Measurements from ENCODE around the gene C1orf198.

Gene C1orf198

DNA sequence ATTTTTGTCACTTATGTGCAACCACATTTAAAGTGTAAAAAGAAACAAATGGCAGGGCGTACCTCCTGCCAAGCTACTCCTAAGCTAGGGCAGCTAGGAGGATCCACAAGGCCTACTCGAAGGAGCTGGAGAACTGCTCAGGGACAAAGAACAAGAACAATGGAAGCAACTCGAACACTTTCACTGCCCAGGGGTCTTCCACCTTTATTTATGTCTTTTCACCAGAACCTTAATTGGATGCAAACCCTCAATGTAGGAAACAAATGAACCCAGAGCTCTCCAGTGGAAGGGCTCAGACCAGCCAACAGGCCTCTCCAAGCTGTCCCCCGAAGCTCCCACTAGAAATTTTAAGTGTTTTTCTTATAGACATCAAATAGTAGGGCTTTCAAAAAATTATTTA is 39.9 kb downstream of the C1orf198 start:
- DNase-seq = no peak

GRCh38 chr1:230827801-230828200 is 40.5 kb downstream of the C1orf198 start:
- DNase-seq = no peak

GRCh38 chr1:230827081-230827681 is 41.1 kb downstream of the C1orf198 start:
- DNase-seq = no peak

DNA sequence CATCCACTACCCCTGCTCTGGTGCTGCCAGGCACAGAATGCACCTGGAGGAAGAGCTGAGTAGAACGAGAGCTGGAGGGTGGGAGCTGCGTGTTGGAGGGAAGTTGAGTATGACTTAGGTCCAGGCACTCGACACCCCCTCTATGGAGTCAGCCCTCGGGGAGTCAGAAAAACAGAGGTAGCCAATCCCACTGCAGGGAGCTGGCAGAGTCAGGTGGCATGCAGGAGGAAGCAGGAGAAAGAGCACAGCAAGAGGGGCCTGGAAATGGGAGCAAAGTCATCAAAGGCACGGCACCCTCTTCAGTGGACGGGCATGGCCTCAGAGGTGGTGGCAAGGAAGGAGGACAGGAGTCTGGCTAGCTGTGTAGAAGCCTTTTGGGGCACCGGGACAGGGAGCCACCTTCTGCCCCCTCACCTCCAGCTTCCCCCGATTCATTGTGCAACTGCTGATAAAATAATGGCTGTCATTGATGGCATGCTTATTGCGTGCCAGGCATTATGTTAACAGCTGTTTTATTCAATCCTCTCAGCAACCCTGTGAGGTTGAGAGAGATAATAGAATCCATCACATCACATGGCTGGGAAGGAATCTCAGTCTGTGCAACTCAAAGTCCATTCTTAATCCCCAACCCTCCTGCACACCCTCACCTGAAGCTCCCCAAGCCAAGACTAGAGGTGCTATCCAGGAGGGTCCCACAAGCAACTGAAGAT is 42.0 kb downstream of the C1orf198 start:
- no peak for DNase-seq

- no peak for DNase-seq
These were observed 42.6 kb downstream of the C1orf198 start for GRCh38 chr1:230825761-230826160.

GRCh38 chr1:230824919-230825721 is 43.2 kb downstream of the C1orf198 start:
- DNase-seq = no peak

GRCh38 chr1:230824551-230824918 is 43.8 kb downstream of the C1orf198 start:
- DNase-seq = no peak

DNA sequence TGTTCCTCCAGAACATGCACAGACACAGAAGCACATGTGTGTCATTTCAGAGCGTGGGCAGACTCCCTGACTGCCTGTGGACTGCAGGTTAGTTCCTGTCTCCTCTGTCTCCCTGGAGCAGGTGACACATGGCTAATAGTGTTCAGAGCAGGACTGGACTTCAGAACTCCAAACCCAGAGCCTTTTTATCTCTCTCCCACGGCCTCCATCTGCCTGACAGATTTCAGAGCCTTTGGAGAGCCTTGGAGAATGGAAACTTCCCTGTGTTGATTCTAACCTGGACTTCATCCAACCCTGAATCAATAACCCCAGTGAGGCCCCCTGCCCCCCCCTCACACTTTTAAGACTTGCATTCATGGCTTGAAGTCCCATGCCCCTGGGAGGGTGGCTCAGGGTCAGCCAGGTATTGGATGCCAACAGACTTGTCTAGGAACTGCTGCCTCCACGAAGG is 44.4 kb downstream of the C1orf198 start:
- DNase-seq = no peak

GRCh38 chr1:230823426-230823825 is 44.9 kb downstream of the C1orf198 start:
- no peak for DNase-seq

GRCh38 chr1:230822092-230822581 is 46.2 kb downstream of the C1orf198 start:
- DNase-seq = no peak

DNA sequence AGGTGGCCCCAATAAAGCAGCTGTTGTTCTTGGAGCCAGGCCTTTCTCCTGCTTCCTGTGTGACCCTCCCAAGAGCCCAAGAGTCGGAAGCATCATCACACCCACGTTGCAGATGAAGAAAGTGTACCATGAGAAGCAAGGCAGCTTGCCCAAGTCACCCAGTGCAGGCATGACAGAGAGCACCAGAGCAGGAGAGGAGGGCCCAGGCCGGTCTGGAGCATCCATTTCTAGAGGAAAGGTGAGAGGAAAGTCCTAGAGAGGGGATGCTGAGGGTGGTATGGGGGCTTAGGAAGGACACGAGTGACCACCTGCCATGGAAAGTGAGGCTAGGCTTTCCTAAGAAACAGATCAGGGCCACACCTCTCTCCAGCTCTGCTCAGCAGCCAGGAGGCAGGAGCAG is 47.0 kb downstream of the C1orf198 start:
- DNase-seq = no peak

DNA sequence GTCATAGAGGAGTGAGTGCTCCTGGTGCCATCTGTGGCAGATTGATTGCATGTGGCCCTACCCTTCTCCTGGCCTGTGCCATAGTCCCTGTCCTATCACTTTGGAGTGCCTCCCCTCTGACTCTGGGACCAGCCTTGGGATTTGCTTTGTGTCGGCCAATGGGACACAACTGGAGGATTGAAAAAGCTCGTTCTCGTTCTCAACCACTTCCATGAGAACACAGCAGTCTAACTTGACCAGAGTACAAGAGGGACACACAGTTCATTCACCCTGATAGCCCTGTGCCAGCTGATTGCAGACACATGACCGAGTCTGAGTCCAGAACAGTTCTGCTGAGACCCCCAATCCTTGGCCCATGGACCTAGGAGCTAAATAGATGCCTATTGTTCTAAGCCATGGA is 47.8 kb downstream of the C1orf198 start:
- no peak for DNase-seq

DNA sequence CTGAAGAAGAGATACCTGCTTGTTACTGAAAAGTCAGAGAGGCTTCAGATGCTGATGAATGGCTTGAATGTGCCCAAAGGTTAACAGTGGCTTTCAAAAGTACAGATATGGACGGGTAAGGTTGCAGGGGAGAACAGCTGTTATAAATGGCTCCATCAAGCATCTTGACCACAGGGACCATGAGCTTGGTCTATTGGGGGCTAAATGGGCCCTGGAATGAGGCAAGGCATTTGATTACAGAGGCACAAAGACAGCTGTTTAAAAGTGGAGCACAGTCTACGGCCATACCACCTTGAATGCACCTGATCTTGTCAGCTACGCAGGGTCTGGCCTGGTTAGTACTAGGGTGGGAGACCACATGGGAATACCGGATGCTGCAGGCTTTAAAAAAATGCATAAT is 48.3 kb downstream of the C1orf198 start:
- no peak for DNase-seq

- no peak for DNase-seq
These were observed 49.4 kb downstream of the C1orf198 start for GRCh38 chr1:230818901-230819300.

DNA sequence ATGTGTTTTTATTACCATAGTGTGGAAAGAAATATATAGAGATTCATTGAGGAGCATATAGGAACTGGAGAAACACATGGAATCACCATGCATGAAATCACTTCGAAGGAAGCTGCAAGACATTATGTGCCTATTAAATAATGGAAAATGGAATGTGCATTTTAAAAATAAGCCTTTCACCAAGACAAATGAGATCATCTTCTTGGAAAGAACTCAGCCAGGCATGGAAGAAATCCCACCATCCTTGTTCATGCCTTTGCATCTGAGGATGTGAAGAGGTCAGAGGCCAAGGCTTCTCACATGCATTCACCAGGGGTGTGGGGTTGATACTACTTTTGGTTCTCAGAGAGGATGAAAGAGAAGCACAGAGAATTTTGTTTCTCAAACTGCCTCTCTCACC is 50.0 kb downstream of the C1orf198 start:
- no peak for DNase-seq

- no peak for DNase-seq
These were observed 52.3 kb downstream of the C1orf198 start for GRCh38 chr1:230816018-230816417.

DNA sequence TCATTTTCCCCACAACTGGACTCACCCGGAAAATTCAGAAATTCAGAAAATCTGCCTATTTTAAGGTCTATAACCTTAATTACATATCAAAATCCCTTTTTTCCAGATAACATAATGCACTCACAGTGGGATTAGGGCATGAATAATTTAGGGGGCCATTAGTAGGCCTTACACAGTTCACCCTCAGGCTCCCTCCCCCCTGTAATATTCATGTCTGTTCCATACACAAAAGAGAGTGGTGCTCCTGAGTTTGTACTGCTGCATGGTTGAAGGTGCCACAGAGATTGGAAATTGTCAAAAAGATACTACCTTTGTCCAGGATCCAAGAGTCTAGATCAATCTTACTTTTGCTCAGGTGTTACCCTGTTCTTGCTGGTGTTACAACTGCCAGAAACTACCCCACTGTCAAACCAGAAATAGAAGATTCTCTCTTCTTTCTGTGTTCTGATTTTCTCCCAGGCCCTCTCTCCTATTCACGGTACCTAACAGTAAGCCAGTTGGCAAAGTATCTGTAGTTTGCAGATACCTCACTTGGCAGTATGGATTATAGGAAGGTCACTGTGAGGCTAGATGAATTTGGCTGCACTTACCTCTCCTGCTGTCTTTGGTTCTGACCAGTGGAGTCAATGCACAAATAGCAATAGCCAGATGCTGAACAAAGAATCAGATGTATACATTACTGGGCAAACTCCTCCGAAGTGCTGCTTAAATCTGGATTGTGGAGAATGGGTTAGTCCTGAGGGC is 53.2 kb downstream of the C1orf198 start:
- DNase-seq = no peak

DNA sequence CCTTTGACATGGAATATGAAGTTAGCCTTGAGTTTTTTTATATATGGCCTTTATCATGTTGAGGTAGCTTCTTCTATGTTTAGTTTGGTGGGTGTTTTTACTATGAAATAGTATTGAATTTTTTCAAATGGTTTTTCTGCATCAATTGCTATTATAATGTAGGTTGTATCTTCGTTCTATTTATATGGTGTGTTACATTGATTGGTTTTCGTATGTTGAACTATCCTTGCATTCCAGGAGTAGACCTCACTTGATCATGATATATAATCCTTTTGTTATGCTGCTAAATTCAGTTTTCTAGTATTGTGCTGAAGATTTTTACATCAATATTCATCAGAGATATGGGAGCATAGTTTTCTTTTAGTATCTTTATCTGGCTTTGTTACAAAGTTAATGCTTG is 55.8 kb downstream of the C1orf198 start:
- DNase-seq = no peak

GRCh38 chr1:230809256-230809990 is 58.9 kb downstream of the C1orf198 start:
- no peak for DNase-seq

GRCh38 chr1:230808281-230808872 is 59.9 kb downstream of the C1orf198 start:
- no peak for DNase-seq

DNA sequence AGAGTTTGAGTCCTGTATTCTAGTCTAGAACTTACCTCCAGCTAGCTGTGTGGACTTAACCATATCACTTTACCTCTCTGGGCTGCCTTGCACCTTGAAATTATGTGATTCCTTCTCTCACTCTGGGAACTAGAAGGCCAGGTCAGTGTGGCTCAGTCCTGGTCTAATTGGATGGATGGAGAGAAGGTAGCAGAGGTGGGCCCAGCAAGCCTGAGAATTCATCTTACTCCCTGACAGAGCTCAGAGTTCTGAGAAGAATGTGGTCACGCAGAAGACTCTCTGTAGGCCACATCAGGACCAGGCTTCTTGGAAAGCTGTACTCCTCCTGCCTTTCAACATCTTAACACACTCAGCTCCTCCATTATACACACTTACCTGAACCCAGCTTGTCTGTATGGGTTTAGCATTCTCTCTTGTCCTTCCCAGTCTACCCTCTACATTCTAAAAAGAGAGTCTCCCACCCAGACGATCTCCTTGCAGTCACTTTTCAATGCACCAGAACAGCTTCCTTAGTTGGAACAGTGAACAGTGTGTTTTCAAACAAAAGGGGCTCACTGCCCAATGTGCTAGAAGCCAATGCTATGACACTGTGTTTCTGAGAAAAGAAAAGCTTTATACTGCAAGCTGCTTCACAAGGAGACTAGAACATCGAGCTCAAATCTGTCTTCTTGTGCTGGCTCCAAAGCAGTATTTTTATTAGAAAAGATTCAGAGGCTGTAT is 60.6 kb downstream of the C1orf198 start:
- no peak for DNase-seq

Data from KG1 (cell line).